Measurements from ENCODE around the gene TDRKH.
A peak's percentile ranks its signal among the peaks of the same experiment; 100 is the strongest.
"Not testable (repeated sequence)": the region's sequence is repeated elsewhere in the genome, so short reads cannot be mapped to it uniquely, and the experiment has no call there.

TDRKH gene

GRCh38 chr1:151762941-151763921, 27.1 kb downstream of the TDRKH start, which contains the start of gene MRPL9:
TSS of gene MRPL9 (minus strand) at chr1:151763496. CDS start at chr1:151763479, 17 bp downstream.
- DNase-seq (ENCODE audit: low spot score): peak; percentile 86

GRCh38 chr1:151760597-151761385, 29.5 kb downstream of the TDRKH start:
- no peak for DNase-seq (ENCODE audit: low spot score)

GRCh38 chr1:151759241-151759640, 31.1 kb downstream of the TDRKH start:
- no peak for DNase-seq (ENCODE audit: low spot score)

GRCh38 chr1:151756291-151756690, 34.0 kb downstream of the TDRKH start:
- DNase-seq (ENCODE audit: low spot score): no peak

- DNase-seq (ENCODE audit: low spot score): no peak
These were observed 48.8 kb downstream of the TDRKH start for GRCh38 chr1:151741516-151741915.

GRCh38 chr1:151739590-151740355, 50.5 kb downstream of the TDRKH start:
- peak; percentile 29 for DNase-seq (ENCODE audit: low spot score)

- DNase-seq (ENCODE audit: low spot score): no peak
These were observed 52.8 kb downstream of the TDRKH start for GRCh38 chr1:151737479-151737878.

- no peak for DNase-seq (ENCODE audit: low spot score)
These were observed 53.3 kb downstream of the TDRKH start for GRCh38 chr1:151737026-151737425.

- not testable (repeated sequence) for DNase-seq (ENCODE audit: low spot score)
These were observed 56.3 kb downstream of the TDRKH start for GRCh38 chr1:151733995-151734394.

GRCh38 chr1:151733126-151733525, 57.2 kb downstream of the TDRKH start:
- DNase-seq (ENCODE audit: low spot score): no peak

GRCh38 chr1:151729966-151730291, 60.4 kb downstream of the TDRKH start:
- no peak for DNase-seq (ENCODE audit: low spot score)

GRCh38 chr1:151729157-151729965, 60.9 kb downstream of the TDRKH start:
- DNase-seq (ENCODE audit: low spot score): no peak

GRCh38 chr1:151728151-151729054, 61.9 kb downstream of the TDRKH start:
- no peak for DNase-seq (ENCODE audit: low spot score)

GRCh38 chr1:151723726-151724370, 66.5 kb downstream of the TDRKH start:
- DNase-seq (ENCODE audit: low spot score): no peak

Data from LoVo (cell line).